ENCODE measurements around the gene COL27A1.

GRCh38 chr9:114302727-114303126 lies 147.4 kb downstream of the COL27A1 start:
- TF ChIP-seq CTCF (IDR thresholded peaks at IDR 0.05) (no peak), TAF1 (IDR thresholded peaks at IDR 0.05; ENCODE audit: borderline replicate concordance, low read depth, low read length) (no peak), EZH2phosphoT487 (IDR thresholded peaks at IDR 0.05; ENCODE audit: borderline replicate concordance, low read depth) (no peak), ELF1 (IDR thresholded peaks at IDR 0.05) (no peak), EP300 (IDR thresholded peaks at IDR 0.05; ENCODE audit: borderline replicate concordance in 1 of 2, low read depth in 1 of 2, low read length in 1 of 2) (no peak), RAD21 (IDR thresholded peaks at IDR 0.05; ENCODE audit: low read length) (no peak), MAX (IDR thresholded peaks at IDR 0.05; ENCODE audit: low read depth) (no peak), CHD2 (IDR thresholded peaks at IDR 0.05; ENCODE audit: low read length, partially characterized antibody) (no peak), SIN3A (IDR thresholded peaks at IDR 0.05; ENCODE audit: borderline replicate concordance, low read depth, low read length) (no peak), TEAD4 (IDR thresholded peaks at IDR 0.05; ENCODE audit: borderline replicate concordance, insufficient read depth) (no peak), FOXM1 (IDR thresholded peaks at IDR 0.05; ENCODE audit: low read depth) (no peak), USF2 (IDR thresholded peaks at IDR 0.05; ENCODE audit: borderline replicate concordance, low read depth, low read length) (no peak), YY1 (IDR thresholded peaks at IDR 0.05; ENCODE audit: low read depth) (no peak)
